ENCODE results near the gene NSF.

Gene NSF

GRCh38 chr17:46741122-46741730 lies 150.8 kb downstream of the NSF start:
- no peak overlapping the region for H3K4me3 ChIP-seq (ENCODE audit: low read depth, low read length)

GRCh38 chr17:46742565-46743270 lies 152.2 kb downstream of the NSF start:
- no peak overlapping the region for H3K4me3 ChIP-seq (ENCODE audit: low read depth, low read length)
- TF ChIP-seq CTCF (IDR thresholded peaks at IDR 0.05; ENCODE audit: low read depth, low read length, missing control alignments): no peak
- in situ Hi-C loops (cut with HindIII; ENCODE audit: low sequenced_read_pairs): no loop called here
- DNase-seq (ENCODE audit: low read depth): no peak

More at GRCh38 chr17:46741122-46741730, 150.8 kb downstream of the NSF start:
- DNase-seq (ENCODE audit: low read depth): no peak
- TF ChIP-seq CTCF (IDR thresholded peaks at IDR 0.05; ENCODE audit: low read depth, low read length, missing control alignments): no peak
- in situ Hi-C loops (cut with HindIII; ENCODE audit: low sequenced_read_pairs): no loop called here

GRCh38 chr17:46744441-46744840 lies 154.0 kb downstream of the NSF start:
- TF ChIP-seq CTCF (IDR thresholded peaks at IDR 0.05; ENCODE audit: low read depth, low read length, missing control alignments): no peak
- no peak for DNase-seq (ENCODE audit: low read depth)
- H3K4me3 ChIP-seq (ENCODE audit: low read depth, low read length): no peak overlapping the region
- in situ Hi-C loops (cut with HindIII; ENCODE audit: low sequenced_read_pairs): no loop called here

GRCh38 chr17:46745376-46745775 lies 154.9 kb downstream of the NSF start:
- no peak overlapping the region for H3K4me3 ChIP-seq (ENCODE audit: low read depth, low read length)
- DNase-seq (ENCODE audit: low read depth): no peak
- in situ Hi-C loops (cut with HindIII; ENCODE audit: low sequenced_read_pairs): no loop called here
- no peak for TF ChIP-seq CTCF (IDR thresholded peaks at IDR 0.05; ENCODE audit: low read depth, low read length, missing control alignments)

GRCh38 chr17:46751425-46751824 lies 161.0 kb downstream of the NSF start:
- DNase-seq (ENCODE audit: low read depth): no peak
- in situ Hi-C loops (cut with HindIII; ENCODE audit: low sequenced_read_pairs): no loop called here
- TF ChIP-seq CTCF (IDR thresholded peaks at IDR 0.05; ENCODE audit: low read depth, low read length, missing control alignments): no peak
- H3K4me3 ChIP-seq (ENCODE audit: low read depth, low read length): no peak overlapping the region

- in situ Hi-C loops (cut with HindIII; ENCODE audit: low sequenced_read_pairs): no loop called here
- H3K4me3 ChIP-seq (ENCODE audit: low read depth, low read length): no peak overlapping the region
- DNase-seq (ENCODE audit: low read depth): no peak
- TF ChIP-seq CTCF (IDR thresholded peaks at IDR 0.05; ENCODE audit: low read depth, low read length, missing control alignments): no peak
Measured at GRCh38 chr17:46753776-46754175, 163.3 kb downstream of the NSF start.

Measured in astrocyte of the cerebellum (primary cell).